Liver (tissue), 3 donors: ENCODE data around the gene CNPY4.

Experiments used
- ATF3 ChIP-seq: IDR thresholded peaks from 2 replicates; pipeline ENCODE4 v1.6.1; 2016; ENCODE audit warnings: antibody characterized with exemption
- CTCF ChIP-seq: fragments of 150-350 bp; IDR thresholded peaks from 2 replicates; pipeline ENCODE4 v1.5.1; 2017; ENCODE audit warnings: improper control_type of control experiment, low read depth, low read length; ENCODE audit not compliant: missing input control
- EGR1 ChIP-seq, 2 donors: IDR thresholded peaks; 2 replicates each; pipeline ENCODE4 v1.6.1; 2016 to 2018; ENCODE audit warnings: antibody characterized with exemption in 2 of 2, low read depth in 2 of 2
- FOXA1 ChIP-seq: IDR thresholded peaks from 2 replicates; pipeline ENCODE4 v1.6.1; 2016; ENCODE audit warnings: antibody characterized with exemption
- GABPA ChIP-seq, 2 donors: IDR thresholded peaks in 1 of 2; conservative IDR thresholded peaks in 1 of 2; 2 replicates each; pipeline ENCODE4 v1.6.1; 2016; ENCODE audit warnings: antibody characterized with exemption in 2 of 2, mild to moderate bottlenecking in 1 of 2, moderate library complexity in 1 of 2
- JUND ChIP-seq, 2 donors: IDR thresholded peaks; 2 replicates each; pipeline ENCODE4 v1.6.1; 2016; ENCODE audit warnings: antibody characterized with exemption in 2 of 2
- MAX ChIP-seq: IDR thresholded peaks from 2 replicates; pipeline ENCODE4 v1.6.1; 2016; ENCODE audit warnings: antibody characterized with exemption
- RAD21 ChIP-seq, 2 donors: IDR thresholded peaks; 2 replicates each; pipeline ENCODE4 v1.6.1; 2016; ENCODE audit warnings: antibody characterized with exemption in 2 of 2, mild to moderate bottlenecking in 2 of 2
- REST ChIP-seq: IDR thresholded peaks from 2 replicates; pipeline ENCODE4 v1.6.1; 2016; ENCODE audit warnings: antibody characterized with exemption, mild to moderate bottlenecking
- SP1 ChIP-seq: IDR thresholded peaks from 2 replicates; pipeline ENCODE4 v1.6.1; 2018; ENCODE audit warnings: antibody characterized with exemption, mild to moderate bottlenecking
- TAF1 ChIP-seq: conservative IDR thresholded peaks from 2 replicates; pipeline ENCODE4 v1.6.1; 2016; ENCODE audit warnings: antibody characterized with exemption, mild to moderate bottlenecking
- YY1 ChIP-seq: IDR thresholded peaks from 2 replicates; pipeline ENCODE4 v1.6.1; 2016; ENCODE audit warnings: antibody characterized with exemption, mild to moderate bottlenecking
- ZBTB33 ChIP-seq: IDR thresholded peaks from 2 replicates; pipeline ENCODE4 v1.6.1; 2016; ENCODE audit warnings: antibody characterized with exemption
- donor health status: healthy.
- donor health status: healthy.

- peak; percentile 97 for TF ChIP-seq SP1
- peak; percentile 76 for TF ChIP-seq CTCF
- peak; percentile 72 for TF ChIP-seq YY1
- peak; percentile 77 for TF ChIP-seq MAX
- peak; percentile 35 for TF ChIP-seq TAF1
- peak; percentile 63 to 73 for TF ChIP-seq JUND (IDR thresholded peaks at IDR 0.05)
- TF ChIP-seq REST: peak; percentile 51
- peak; percentile 76 to 81 for TF ChIP-seq RAD21 (IDR thresholded peaks at IDR 0.05)
- TF ChIP-seq EGR1 (IDR thresholded peaks at IDR 0.05; ENCODE audit: low read depth in 2 of 2): no peak
- TF ChIP-seq FOXA1: peak; percentile 40
- TF ChIP-seq ZBTB33: peak; percentile 49
- TF ChIP-seq ATF3: peak; percentile 98
- TF ChIP-seq GABPA (IDR thresholded peaks at IDR 0.05 in 1 of 2, conservative IDR thresholded peaks at IDR 0.05 in 1 of 2): peak in 1 of 2 donors; percentile 54
Measured at GRCh38 chr7:100130608-100131453, 11.4 kb downstream of the CNPY4 start.
